Type B pancreatic cell (in vitro differentiated cells): ENCODE results near the gene CNOT2. TPM values are rescaled to one million over a fixed set of nuclear protein-coding genes. Genes with fewer than 3 reads are reported as not detected.

ENCODE experiments used
- DNase-seq: peaks from one replicate; pipeline ENCODE4 v3.0.0; 2021; ENCODE audit warnings: mixed read lengths; ENCODE audit not compliant: unreplicated experiment; ENCODE audit errors: extremely low spot score
- H3K27ac Mint-ChIP-seq: 2 replicates; pipeline ENCODE4 v1.8.0; 2021; ENCODE audit warnings: mild to moderate bottlenecking, mixed read lengths
- H3K27me3 Mint-ChIP-seq: 2 replicates; pipeline ENCODE4 v1.8.0; 2021; ENCODE audit warnings: mixed read lengths
- H3K36me3 Mint-ChIP-seq: 2 replicates; pipeline ENCODE4 v1.8.0; 2021; ENCODE audit warnings: mixed read lengths
- H3K4me1 Mint-ChIP-seq: one replicate; pipeline ENCODE4 v1.8.0; 2021; ENCODE audit warnings: mixed read lengths; ENCODE audit not compliant: unreplicated experiment
- H3K4me3 Mint-ChIP-seq: 2 replicates; pipeline ENCODE4 v1.8.0; 2021; ENCODE audit warnings: mild to moderate bottlenecking, mixed read lengths
- H3K9me3 Mint-ChIP-seq: 2 replicates; pipeline ENCODE4 v1.8.0; 2021; ENCODE audit warnings: mixed read lengths
- CTCF ChIP-seq: fragments of 200-600 bp; sonication (generic); conservative IDR thresholded peaks from 2 replicates; pipeline ENCODE4 v1.5.0; 2021; ENCODE audit warnings: antibody characterized with exemption, mild to moderate bottlenecking
- total RNA-seq: library from RNA; stranded (reverse); gene quantifications from 2 replicates; pipeline ENCODE4 v1.2.1, GENCODE V29; 2021; ENCODE audit warnings: low replicate concordance

CNOT2 gene
- total RNA-seq, 1 donor from 2014 or later: 83.9 TPM

GRCh38 chr12:70319605-70320004 lies 76.4 kb downstream of the CNOT2 start:
- DNase-seq: no peak
- H3K4me3 Mint-ChIP-seq: no peak overlapping the region
- TF ChIP-seq CTCF: no peak
- peaks cover 22% of the 10 kb centered on the region for H3K36me3 Mint-ChIP-seq
- H3K27me3 Mint-ChIP-seq: no peaks in the 10 kb centered on the region
- H3K27ac Mint-ChIP-seq: no peak overlapping the region
- H3K9me3 Mint-ChIP-seq: no peaks in the 10 kb centered on the region
- H3K4me1 Mint-ChIP-seq: no peaks in the 10 kb centered on the region

- no peak for DNase-seq
- TF ChIP-seq CTCF: no peak
- no peak overlapping the region for H3K27ac Mint-ChIP-seq
- no peaks in the 10 kb centered on the region for H3K4me1 Mint-ChIP-seq
- no peak overlapping the region for H3K4me3 Mint-ChIP-seq
- peaks cover 16% of the 10 kb centered on the region for H3K36me3 Mint-ChIP-seq
- H3K9me3 Mint-ChIP-seq: no peaks in the 10 kb centered on the region
- no peaks in the 10 kb centered on the region for H3K27me3 Mint-ChIP-seq
Observed at GRCh38 chr12:70321191-70321590, 78.0 kb downstream of the CNOT2 start.

GRCh38 chr12:70327541-70327940 lies 84.3 kb downstream of the CNOT2 start:
- H3K36me3 Mint-ChIP-seq: peaks cover 30% of the 10 kb centered on the region

GRCh38 chr12:70329728-70330127 lies 86.5 kb downstream of the CNOT2 start:
- Mint-ChIP-seq H3K9me3 (no peaks in the 10 kb centered on the region), H3K27ac (no peak overlapping the region), H3K27me3 (no peaks in the 10 kb centered on the region), H3K4me3 (no peak overlapping the region), H3K36me3 (peaks cover 29% of the 10 kb centered on the region), H3K4me1 (no peaks in the 10 kb centered on the region)
- no peak for DNase-seq
- TF ChIP-seq CTCF: no peak

More at GRCh38 chr12:70327541-70327940, 84.3 kb downstream of the CNOT2 start:
- H3K9me3 Mint-ChIP-seq: no peaks in the 10 kb centered on the region
- no peak overlapping the region for H3K4me3 Mint-ChIP-seq
- H3K4me1 Mint-ChIP-seq: no peaks in the 10 kb centered on the region
- DNase-seq: no peak
- no peak for TF ChIP-seq CTCF
- no peak overlapping the region for H3K27ac Mint-ChIP-seq
- no peaks in the 10 kb centered on the region for H3K27me3 Mint-ChIP-seq

GRCh38 chr12:70330158-70330557 lies 86.9 kb downstream of the CNOT2 start:
- H3K27me3 Mint-ChIP-seq: no peaks in the 10 kb centered on the region
- TF ChIP-seq CTCF: no peak
- no peak overlapping the region for H3K4me3 Mint-ChIP-seq
- DNase-seq: no peak
- no peaks in the 10 kb centered on the region for H3K4me1 Mint-ChIP-seq
- peaks cover 27% of the 10 kb centered on the region for H3K36me3 Mint-ChIP-seq
- no peak overlapping the region for H3K27ac Mint-ChIP-seq
- H3K9me3 Mint-ChIP-seq: no peaks in the 10 kb centered on the region

GRCh38 chr12:70332236-70332635 lies 89.0 kb downstream of the CNOT2 start:
- no peak for TF ChIP-seq CTCF
- Mint-ChIP-seq H3K4me3 (no peak overlapping the region), H3K9me3 (no peaks in the 10 kb centered on the region), H3K27ac (peak overlapping the region; percentile 30), H3K4me1 (no peaks in the 10 kb centered on the region), H3K36me3 (peaks cover 25% of the 10 kb centered on the region), H3K27me3 (no peaks in the 10 kb centered on the region)
- no peak for DNase-seq
